Measurements from ENCODE around the gene SGCE. TPM values are rescaled to one million over a fixed set of nuclear protein-coding genes. Genes with fewer than 3 reads are reported as not detected.

SGCE gene
- total RNA-seq, 1 donor from 2014 or later = 169 TPM

- TF ChIP-seq EZH2phosphoT487 (IDR thresholded peaks at IDR 0.05) (no peak), EZH2 (IDR thresholded peaks at IDR 0.05) (no peak)
- TF ChIP-seq, protein P1, sequence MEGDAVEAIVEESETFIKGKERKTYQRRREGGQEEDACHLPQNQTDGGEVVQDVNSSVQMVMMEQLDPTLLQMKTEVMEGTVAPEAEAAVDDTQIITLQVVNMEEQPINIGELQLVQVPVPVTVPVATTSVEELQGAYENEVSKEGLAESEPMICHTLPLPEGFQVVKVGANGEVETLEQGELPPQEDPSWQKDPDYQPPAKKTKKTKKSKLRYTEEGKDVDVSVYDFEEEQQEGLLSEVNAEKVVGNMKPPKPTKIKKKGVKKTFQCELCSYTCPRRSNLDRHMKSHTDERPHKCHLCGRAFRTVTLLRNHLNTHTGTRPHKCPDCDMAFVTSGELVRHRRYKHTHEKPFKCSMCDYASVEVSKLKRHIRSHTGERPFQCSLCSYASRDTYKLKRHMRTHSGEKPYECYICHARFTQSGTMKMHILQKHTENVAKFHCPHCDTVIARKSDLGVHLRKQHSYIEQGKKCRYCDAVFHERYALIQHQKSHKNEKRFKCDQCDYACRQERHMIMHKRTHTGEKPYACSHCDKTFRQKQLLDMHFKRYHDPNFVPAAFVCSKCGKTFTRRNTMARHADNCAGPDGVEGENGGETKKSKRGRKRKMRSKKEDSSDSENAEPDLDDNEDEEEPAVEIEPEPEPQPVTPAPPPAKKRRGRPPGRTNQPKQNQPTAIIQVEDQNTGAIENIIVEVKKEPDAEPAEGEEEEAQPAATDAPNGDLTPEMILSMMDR (IDR thresholded peaks at IDR 0.05) = no peak
- H3K27ac Mint-ChIP-seq = peak overlapping the region; percentile 96
- Histone ChIP-seq H3K36me3 (no peaks in the 10 kb centered on the region), H3K4me1 (peaks cover 35% of the 10 kb centered on the region), H3F3A (ENCODE audit: low read depth) (peaks cover 21% of the 10 kb centered on the region), H3K4me2 (peak overlapping the region; percentile 90), H4K20me1 (ENCODE audit: low read depth) (peaks cover 44% of the 10 kb centered on the region), H3K79me2 (ENCODE audit: low read depth) (peaks cover 70% of the 10 kb centered on the region), H3K27ac (no peak overlapping the region), H3K9ac (peak overlapping the region; percentile 25), H3K9me3 (ENCODE audit: low read depth) (no peaks in the 10 kb centered on the region), H3K4me3 (peak overlapping the region; percentile 80), H3K27me3 (no peaks in the 10 kb centered on the region), H2AFZ (replicated peaks) (peak overlapping the region; percentile 84)
- DNase-seq (ENCODE audit: low spot score) = no peak
- peaks cover 10% of the 10 kb centered on the region for H3K27me3 Mint-ChIP-seq (ENCODE audit: insufficient read depth, low read depth)
- peaks cover 3% of the 10 kb centered on the region for H3K36me3 Mint-ChIP-seq
- H3K9me3 Mint-ChIP-seq = peaks cover 16% of the 10 kb centered on the region
- H3K4me3 Mint-ChIP-seq = peak overlapping the region; percentile 91
- H3K4me1 Mint-ChIP-seq = peaks cover 29% of the 10 kb centered on the region
Observed at GRCh38 chr7:94654783-94655125, 1.2 kb downstream of the SGCE start.

DNA sequence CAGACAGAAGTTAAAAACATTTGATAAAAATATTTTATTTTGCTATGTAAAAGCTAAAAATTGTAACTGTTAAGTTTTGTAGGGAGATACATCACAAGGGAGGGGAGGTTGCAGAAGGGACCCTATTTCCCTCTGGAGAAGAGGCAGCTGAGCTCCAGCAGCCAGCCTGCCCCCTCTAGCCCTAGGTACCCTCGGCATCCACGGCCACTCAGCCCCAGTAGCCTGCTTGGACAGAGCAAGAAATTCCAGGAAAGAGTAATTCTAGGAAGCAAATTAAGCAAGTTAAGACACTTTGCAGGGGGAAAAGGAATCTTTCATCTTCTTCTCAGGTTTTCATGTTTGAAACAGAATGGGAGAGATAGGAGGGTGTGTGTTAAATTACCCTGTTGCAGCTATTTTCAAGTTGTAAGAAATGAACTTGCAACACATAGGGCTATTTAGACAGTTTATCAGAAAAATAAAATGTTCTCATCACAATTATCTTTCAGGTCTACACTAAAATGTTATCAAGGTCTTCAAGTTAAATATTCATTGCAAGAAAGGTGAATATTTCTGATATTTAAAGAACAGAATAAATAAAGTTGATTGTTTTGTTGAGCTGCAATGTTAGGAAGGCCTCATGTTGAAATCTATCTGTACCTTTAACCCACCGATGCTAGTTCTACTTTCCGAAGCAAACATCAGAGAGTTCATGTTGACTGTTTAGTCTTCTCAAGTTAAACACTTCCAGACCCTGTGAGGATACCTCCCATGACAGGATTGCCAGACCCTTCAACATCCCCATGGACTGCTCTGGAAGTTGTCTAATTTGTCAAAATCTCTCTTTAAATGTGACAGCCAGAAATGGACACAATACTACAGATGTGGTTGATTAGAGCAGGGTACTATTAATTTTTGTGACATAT, 5.5 kb downstream of the SGCE start:
- Histone ChIP-seq H3K27me3 (no peaks in the 10 kb centered on the region), H4K20me1 (ENCODE audit: low read depth) (peaks cover 74% of the 10 kb centered on the region), H3F3A (ENCODE audit: low read depth) (peaks cover 7% of the 10 kb centered on the region), H3K4me1 (peaks cover 52% of the 10 kb centered on the region), H3K9ac (no peak overlapping the region), H2AFZ (replicated peaks) (no peak overlapping the region), H3K27ac (no peak overlapping the region), H3K36me3 (no peaks in the 10 kb centered on the region), H3K9me3 (ENCODE audit: low read depth) (no peaks in the 10 kb centered on the region), H3K4me2 (no peak overlapping the region), H3K4me3 (no peak overlapping the region), H3K79me2 (ENCODE audit: low read depth) (peaks cover 100% of the 10 kb centered on the region)
- Mint-ChIP-seq H3K4me1 (peaks cover 48% of the 10 kb centered on the region), H3K9me3 (peaks cover 15% of the 10 kb centered on the region), H3K27ac (no peak overlapping the region), H3K36me3 (peaks cover 18% of the 10 kb centered on the region), H3K27me3 (ENCODE audit: insufficient read depth, low read depth) (peaks cover 5% of the 10 kb centered on the region), H3K4me3 (no peak overlapping the region)
- DNase-seq (ENCODE audit: low spot score) = peak; percentile 38
- TF ChIP-seq, protein P1 (IDR thresholded peaks at IDR 0.05) = no peak
- TF ChIP-seq EZH2 (IDR thresholded peaks at IDR 0.05) = no peak
- no peak for TF ChIP-seq EZH2phosphoT487 (IDR thresholded peaks at IDR 0.05)

GRCh38 chr7:94649450-94649849, 6.5 kb downstream of the SGCE start:
- H3K4me2 ChIP-seq = peak overlapping the region; percentile 1
- no peak overlapping the region for H3K4me3 ChIP-seq
- peaks cover 99% of the 10 kb centered on the region for H3K79me2 ChIP-seq (ENCODE audit: low read depth)
- H3K36me3 ChIP-seq = no peaks in the 10 kb centered on the region
- Mint-ChIP-seq H3K27ac (no peak overlapping the region), H3K27me3 (ENCODE audit: insufficient read depth, low read depth) (no peaks in the 10 kb centered on the region), H3K4me1 (peaks cover 44% of the 10 kb centered on the region), H3K4me3 (no peak overlapping the region), H3K9me3 (peaks cover 12% of the 10 kb centered on the region), H3K36me3 (peaks cover 23% of the 10 kb centered on the region)
- peaks cover 49% of the 10 kb centered on the region for H3K4me1 ChIP-seq
- no peaks in the 10 kb centered on the region for H3F3A ChIP-seq (ENCODE audit: low read depth)
- H4K20me1 ChIP-seq (ENCODE audit: low read depth) = peaks cover 72% of the 10 kb centered on the region
- no peaks in the 10 kb centered on the region for H3K27me3 ChIP-seq
- DNase-seq (ENCODE audit: low spot score) = no peak
- no peak overlapping the region for H2AFZ ChIP-seq (replicated peaks)
- no peaks in the 10 kb centered on the region for H3K9me3 ChIP-seq (ENCODE audit: low read depth)
- H3K9ac ChIP-seq = no peak overlapping the region
- no peak overlapping the region for H3K27ac ChIP-seq
- no peak for TF ChIP-seq EZH2phosphoT487 (IDR thresholded peaks at IDR 0.05)
- TF ChIP-seq, protein P1 (IDR thresholded peaks at IDR 0.05) = no peak
- no peak for TF ChIP-seq EZH2 (IDR thresholded peaks at IDR 0.05)

Measured in neural progenitor cell (in vitro differentiated cells).